Measurements from ENCODE around the gene YTHDF2. TPM values are rescaled to one million over a fixed set of nuclear protein-coding genes. Genes with fewer than 3 reads are reported as not detected.
"Not testable (repeated sequence)": the region's sequence is repeated elsewhere in the genome, so short reads cannot be mapped to it uniquely, and the experiment has no call there.

YTHDF2 gene
- total RNA-seq, 4 donors from 2014 or later: 39.3 to 53.3 (median 41.6) TPM

- Histone ChIP-seq H3K36me3 (peaks cover 0 to 35% (median under 1%) of the 10 kb centered on the region in 4 donors), H3K9me3 (no peaks in the 10 kb centered on the region), H3K27me3 (no peaks in the 10 kb centered on the region), H3K4me1 (peaks cover 73 to 100% (median 97%) of the 10 kb centered on the region in 4 donors), H3K4me3 (no peak overlapping the region), H3K27ac (replicated peaks in 1 of 4) (no peak overlapping the region)
- no peak for DNase-seq (ENCODE audit: extremely low spot score)
- intact Hi-C loops (cut with DNase I): no loop called here
- 76% methylated on average over 5 of the region's 5 CpGs for WGBS
- TF ChIP-seq POLR2AphosphoS5 (IDR thresholded peaks at IDR 0.05) (no peak), POLR2A (IDR thresholded peaks at IDR 0.05; ENCODE audit: low read depth) (no peak), CTCF (IDR thresholded peaks at IDR 0.05) (no peak)
Observed at GRCh38 chr1:28750330-28750729, 13.6 kb downstream of the YTHDF2 start.

- H3K27me3 ChIP-seq; DNase-seq (ENCODE audit: extremely low spot score); H3K4me3 ChIP-seq; intact Hi-C loops (cut with DNase I); H3K27ac ChIP-seq (replicated peaks in 1 of 4); H3K9me3 ChIP-seq: not testable (repeated sequence)
- peaks cover 77 to 100% (median 97%) of the 10 kb centered on the region in 4 donors for H3K4me1 ChIP-seq
- WGBS: 91% methylated on average over 8 of the region's 8 CpGs
- peaks cover 0 to 30% (median 0%) of the 10 kb centered on the region in 4 donors for H3K36me3 ChIP-seq
Observed at GRCh38 chr1:28750771-28751294, 14.1 kb downstream of the YTHDF2 start.

GRCh38 chr1:28751315-28752060, 14.7 kb downstream of the YTHDF2 start:
- 18% methylated on average over 2 of the region's 2 CpGs for WGBS
- no peak overlapping the region for H3K4me3 ChIP-seq

GRCh38 chr1:28755701-28756100, 19.0 kb downstream of the YTHDF2 start:
- H3K4me1 ChIP-seq: peaks cover 55 to 80% (median 79%) of the 10 kb centered on the region in 4 donors
- H3K36me3 ChIP-seq: peaks cover 0 to 28% (median 8%) of the 10 kb centered on the region in 4 donors
- no peak overlapping the region for H3K4me3 ChIP-seq
- 87% methylated on average over 1 of the region's 1 CpG for WGBS
- H3K27me3 ChIP-seq: no peaks in the 10 kb centered on the region
- intact Hi-C loops (cut with DNase I): no loop called here
- TF ChIP-seq POLR2A (IDR thresholded peaks at IDR 0.05; ENCODE audit: low read depth) (no peak), POLR2AphosphoS5 (IDR thresholded peaks at IDR 0.05) (no peak), EP300 (IDR thresholded peaks at IDR 0.05) (no peak)
- H3K9me3 ChIP-seq: no peaks in the 10 kb centered on the region
- no peak for DNase-seq (ENCODE audit: extremely low spot score)
- no peak overlapping the region for H3K27ac ChIP-seq (replicated peaks in 1 of 4)

More at GRCh38 chr1:28751315-28752060, 14.7 kb downstream of the YTHDF2 start:
- intact Hi-C loops (cut with DNase I): no loop called here
- no peaks in the 10 kb centered on the region for H3K9me3 ChIP-seq
- H3K4me1 ChIP-seq: peaks cover 79 to 100% (median 97%) of the 10 kb centered on the region in 4 donors
- H3K27ac ChIP-seq (replicated peaks in 1 of 4): no peak overlapping the region
- H3K36me3 ChIP-seq: peaks cover 0 to 26% (median 0%) of the 10 kb centered on the region in 4 donors
- H3K27me3 ChIP-seq: no peaks in the 10 kb centered on the region
- no peak for TF ChIP-seq CTCF (IDR thresholded peaks at IDR 0.05)
- TF ChIP-seq POLR2AphosphoS5 (IDR thresholded peaks at IDR 0.05): no peak
- TF ChIP-seq EP300 (IDR thresholded peaks at IDR 0.05): no peak
- no peak for TF ChIP-seq POLR2A (IDR thresholded peaks at IDR 0.05; ENCODE audit: low read depth)
- DNase-seq (ENCODE audit: extremely low spot score): no peak

GRCh38 chr1:28756846-28757245, 20.1 kb downstream of the YTHDF2 start:
- peak; percentile 8 to 33 (median 18) for TF ChIP-seq CTCF (IDR thresholded peaks at IDR 0.05)
- TF ChIP-seq POLR2AphosphoS5 (IDR thresholded peaks at IDR 0.05): no peak
- intact Hi-C loops (cut with DNase I): no loop called here
- Histone ChIP-seq H3K27ac (replicated peaks in 1 of 4) (no peak overlapping the region), H3K27me3 (no peaks in the 10 kb centered on the region), H3K36me3 (peaks cover 0 to 35% (median 8%) of the 10 kb centered on the region in 4 donors), H3K9me3 (no peaks in the 10 kb centered on the region), H3K4me3 (no peak overlapping the region), H3K4me1 (peaks cover 44 to 78% (median 68%) of the 10 kb centered on the region in 4 donors)
- WGBS: 51% methylated on average over 5 of the region's 5 CpGs
- DNase-seq (ENCODE audit: extremely low spot score): no peak
